Natural killer cell (primary cell): ENCODE measurements around the gene WDR38. TPM values are rescaled to one million over a fixed set of nuclear protein-coding genes. Genes with fewer than 3 reads are reported as not detected.
A peak's percentile ranks its signal among the peaks of the same experiment; 100 is the strongest.
"Not testable (repeated sequence)": the region's sequence is repeated elsewhere in the genome, so short reads cannot be mapped to it uniquely, and the experiment has no call there.

ENCODE experiments used
- ATAC-seq, 3 donors: fragments of 150-1000 bp in 2 of 3; fragments of 200-7000 bp in 1 of 3; cut with Tn5 transposase; 1 replicate in 1 of 3; 2 replicates in 2 of 3; pipeline ENCODE4 v1.10.0; 2021; ENCODE audit warnings: mild to moderate bottlenecking in 2 of 3, moderate library complexity in 2 of 3
- DNase-seq, 2 donors: peaks; one replicate each; pipeline versions ENCODE4 v3.0.0 to v3.0.0-alpha.2; 2013 to 2021; ENCODE audit warnings: mixed read lengths in 1 of 2
- H3K27ac ChIP-seq: one replicate; pipeline ENCODE4 v1.5.1; 2013; ENCODE audit warnings: mild to moderate bottlenecking, low read length
- H3K27me3 ChIP-seq: one replicate; pipeline ENCODE4 v1.6.1; 2013; ENCODE audit warnings: low read length; ENCODE audit not compliant: control insufficient read depth, insufficient read depth
- H3K36me3 ChIP-seq: one replicate; pipeline ENCODE4 v1.6.1; 2013; ENCODE audit warnings: low read length; ENCODE audit not compliant: control insufficient read depth, insufficient read depth
- H3K4me1 ChIP-seq: one replicate; pipeline ENCODE4 v1.6.1; 2013; ENCODE audit warnings: low read length; ENCODE audit not compliant: control insufficient read depth, insufficient read depth
- H3K4me3 ChIP-seq: one replicate; pipeline ENCODE4 v1.5.1; 2013; ENCODE audit warnings: low read length
- H3K9me3 ChIP-seq: one replicate; pipeline ENCODE4 v1.6.1; 2013; ENCODE audit warnings: low read length; ENCODE audit not compliant: control insufficient read depth, insufficient read depth
- H3K27ac Mint-ChIP-seq, 2 donors: one replicate each; pipeline ENCODE4 v1.8.0; 2022; ENCODE audit warnings: mild to moderate bottlenecking in 2 of 2, mixed read lengths in 2 of 2, moderate library complexity in 1 of 2
- H3K27me3 Mint-ChIP-seq, 2 donors: one replicate each; pipeline ENCODE4 v1.8.0; 2022; ENCODE audit warnings: low read depth in 2 of 2, mixed read lengths in 2 of 2
- H3K36me3 Mint-ChIP-seq: one replicate; pipeline ENCODE4 v1.8.0; 2022; ENCODE audit warnings: mixed read lengths
- H3K4me1 Mint-ChIP-seq, 2 donors: one replicate each; pipeline ENCODE4 v1.8.0; 2022; ENCODE audit warnings: mixed read lengths in 2 of 2
- H3K4me3 Mint-ChIP-seq: one replicate; pipeline ENCODE4 v1.8.0; 2022; ENCODE audit warnings: mild to moderate bottlenecking, moderate library complexity, mixed read lengths
- H3K9me3 Mint-ChIP-seq, 2 donors: one replicate each; pipeline ENCODE4 v1.8.0; 2022; ENCODE audit warnings: mixed read lengths in 2 of 2
- WGBS: methylation state at CpG from one replicate; pipeline ENCODE4 v1.1.7; 2013; ENCODE audit warnings: missing lambda C conversion rate; ENCODE audit not compliant: insufficient coverage; 5-methylcytosine and 5-hydroxymethylcytosine counted together
- intact Hi-C: fragments of 100-400 bp; cut with micrococcal nuclease; formaldehyde crosslinking; loops from one replicate; pipeline ENCODE4 v1.14.2; 2022
- total RNA-seq, 4 donors: library from RNA; stranded (reverse); fragments of 120-200 nt in 1 of 4; gene quantifications; one replicate each; pipeline versions ENCODE4 v1.2.3 to v1.2.4, GENCODE V29; 2013 to 2022
- TF ChIP-seq, protein P1 (sequence below): fragments of 200-600 bp; IDR thresholded peaks from one replicate; pipeline ENCODE4 v1.8.0; 2022; ENCODE audit warnings: antibody characterized with exemption

Gene WDR38
- total RNA-seq, 3 donors from 2014 or later (not counting 1 experiment from before 2014, with no cell fraction given), result not detected

DNA sequence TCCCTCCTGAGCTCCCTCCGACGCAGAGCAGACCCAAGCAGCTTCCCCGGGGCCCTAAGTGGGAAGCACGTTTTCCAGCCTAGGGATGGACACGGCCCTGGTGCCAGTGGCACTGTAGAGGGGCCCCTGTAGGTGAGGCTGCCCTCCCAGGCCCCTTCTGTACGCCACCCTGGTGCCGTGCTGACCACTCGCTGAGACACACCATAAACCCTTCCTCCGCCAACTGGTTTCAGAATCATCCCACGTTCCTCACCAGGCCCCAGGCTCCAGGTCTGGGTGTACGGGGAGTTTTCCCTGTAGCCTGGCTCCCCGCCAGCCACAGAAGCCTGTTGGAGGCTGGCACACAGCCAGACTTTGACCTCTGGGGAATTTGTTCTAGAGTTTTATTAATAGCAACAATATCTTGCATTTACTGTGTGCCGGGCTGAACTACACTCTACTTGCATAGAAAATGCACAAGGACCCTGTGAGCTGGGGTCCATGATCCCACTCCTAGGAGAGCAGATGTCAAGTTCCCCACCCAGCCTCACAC is 18.2 kb upstream of the WDR38 start:
- no peak for ATAC-seq
- H3K27ac Mint-ChIP-seq, result no peak overlapping the region

DNA sequence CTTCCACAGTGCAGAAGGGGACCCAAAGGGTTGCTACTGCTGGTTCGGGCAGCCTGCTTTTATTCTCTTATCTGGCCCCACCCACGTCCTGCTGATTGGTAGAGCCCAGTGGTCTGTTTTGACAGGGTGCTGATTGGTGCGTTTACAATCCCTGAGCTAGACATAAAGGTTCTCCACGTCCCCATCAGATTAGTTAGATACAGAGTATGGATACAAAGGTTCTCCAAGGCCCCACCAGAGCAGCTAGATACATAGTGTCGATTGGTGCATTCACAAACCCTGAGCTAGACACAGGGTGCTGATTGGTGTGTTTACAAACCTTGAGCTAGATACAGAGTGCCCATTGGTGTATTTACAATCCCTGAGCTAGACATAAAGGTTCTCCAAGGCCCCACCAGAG is 15.1 kb upstream of the WDR38 start:
- not testable (repeated sequence) for H3K9me3 Mint-ChIP-seq, H3K4me3 ChIP-seq, H3K4me3 Mint-ChIP-seq, ATAC-seq, H3K4me1 ChIP-seq, H3K36me3 Mint-ChIP-seq, H3K27me3 ChIP-seq, H3K9me3 ChIP-seq, H3K27ac ChIP-seq, H3K27ac Mint-ChIP-seq, DNase-seq, H3K4me1 Mint-ChIP-seq, H3K36me3 ChIP-seq
- 89% methylated on average over 4 of the region's 5 CpGs for WGBS
- intact Hi-C loops, result loop anchor here (10.0 kb wide), 1 partner anchor 57 kb away; no protein-coding TSS in a partner anchor
- H3K27me3 Mint-ChIP-seq, result peaks cover 8 to 12% of the 10 kb centered on the region in 2 donors

More for the DNA sequence above, 18.2 kb upstream of the WDR38 start:
- H3K36me3 Mint-ChIP-seq, result no peaks in the 10 kb centered on the region
- intact Hi-C loops, result loop anchor here (10.0 kb wide), 1 partner anchor 60 kb away; no protein-coding TSS in a partner anchor
- H3K36me3 ChIP-seq, result no peaks in the 10 kb centered on the region
- peaks cover 2% of the 10 kb centered on the region for H3K27me3 ChIP-seq
- peaks cover 8 to 12% of the 10 kb centered on the region in 2 donors for H3K27me3 Mint-ChIP-seq
- no peaks in the 10 kb centered on the region for H3K9me3 Mint-ChIP-seq
- H3K4me1 Mint-ChIP-seq, result no peaks in the 10 kb centered on the region
- no peaks in the 10 kb centered on the region for H3K4me1 ChIP-seq
- TF ChIP-seq, protein P1, sequence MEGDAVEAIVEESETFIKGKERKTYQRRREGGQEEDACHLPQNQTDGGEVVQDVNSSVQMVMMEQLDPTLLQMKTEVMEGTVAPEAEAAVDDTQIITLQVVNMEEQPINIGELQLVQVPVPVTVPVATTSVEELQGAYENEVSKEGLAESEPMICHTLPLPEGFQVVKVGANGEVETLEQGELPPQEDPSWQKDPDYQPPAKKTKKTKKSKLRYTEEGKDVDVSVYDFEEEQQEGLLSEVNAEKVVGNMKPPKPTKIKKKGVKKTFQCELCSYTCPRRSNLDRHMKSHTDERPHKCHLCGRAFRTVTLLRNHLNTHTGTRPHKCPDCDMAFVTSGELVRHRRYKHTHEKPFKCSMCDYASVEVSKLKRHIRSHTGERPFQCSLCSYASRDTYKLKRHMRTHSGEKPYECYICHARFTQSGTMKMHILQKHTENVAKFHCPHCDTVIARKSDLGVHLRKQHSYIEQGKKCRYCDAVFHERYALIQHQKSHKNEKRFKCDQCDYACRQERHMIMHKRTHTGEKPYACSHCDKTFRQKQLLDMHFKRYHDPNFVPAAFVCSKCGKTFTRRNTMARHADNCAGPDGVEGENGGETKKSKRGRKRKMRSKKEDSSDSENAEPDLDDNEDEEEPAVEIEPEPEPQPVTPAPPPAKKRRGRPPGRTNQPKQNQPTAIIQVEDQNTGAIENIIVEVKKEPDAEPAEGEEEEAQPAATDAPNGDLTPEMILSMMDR, result no peak
- 77% methylated on average over 13 of the region's 13 CpGs for WGBS
- H3K9me3 ChIP-seq, result no peaks in the 10 kb centered on the region
- no peak overlapping the region for H3K4me3 Mint-ChIP-seq
- H3K27ac ChIP-seq, result no peak overlapping the region
- H3K4me3 ChIP-seq, result no peak overlapping the region
- no peak for DNase-seq

DNA sequence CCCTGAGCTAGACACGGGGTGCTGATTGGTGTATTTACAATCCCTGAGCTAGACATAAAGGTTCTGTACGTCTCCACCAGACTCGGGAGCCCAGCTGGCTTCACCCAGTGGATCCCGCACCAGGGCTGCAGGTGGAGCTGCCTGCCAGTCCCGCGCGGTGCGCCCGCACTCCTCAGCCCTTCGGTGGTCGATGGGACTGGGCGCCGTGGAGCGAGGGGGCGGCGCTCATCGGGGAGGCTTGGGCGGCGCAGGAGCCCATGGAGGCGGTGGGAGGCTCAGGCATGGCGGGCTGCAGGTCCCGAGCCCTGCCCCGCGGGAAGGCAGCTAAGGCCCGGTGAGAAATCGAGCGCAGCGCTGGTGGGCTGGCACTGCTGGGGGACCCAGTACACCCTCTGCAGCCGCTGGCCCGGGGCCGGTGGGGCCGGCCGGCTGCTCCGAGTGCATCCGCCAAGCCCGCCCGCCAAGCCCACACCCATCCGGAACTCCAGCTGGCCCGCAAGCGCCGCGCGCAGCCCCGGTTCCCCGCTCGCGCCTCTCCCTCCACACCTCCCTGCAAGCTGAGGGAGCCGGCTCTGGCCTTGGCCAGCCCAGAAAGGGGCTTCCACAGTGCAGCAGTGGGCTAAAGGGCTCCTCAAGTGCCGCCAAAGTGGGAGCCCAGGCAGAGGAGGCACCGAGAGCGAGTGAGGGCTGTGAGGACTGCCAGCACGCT is 14.5 kb upstream of the WDR38 start:
- not testable (repeated sequence) for H3K27me3 ChIP-seq, H3K9me3 ChIP-seq, H3K27ac Mint-ChIP-seq, H3K36me3 ChIP-seq, H3K4me3 ChIP-seq, H3K9me3 Mint-ChIP-seq, H3K4me1 ChIP-seq, DNase-seq, H3K4me1 Mint-ChIP-seq, H3K36me3 Mint-ChIP-seq, H3K27ac ChIP-seq
- peak in 1 of 3 donors; percentile 47 for ATAC-seq
- WGBS, result 41% methylated on average over 33 of the region's 52 CpGs
- peaks cover 8 to 12% of the 10 kb centered on the region in 2 donors for H3K27me3 Mint-ChIP-seq
- intact Hi-C loops, result loop anchor here (10.0 kb wide), 1 partner anchor 56 kb away; no protein-coding TSS in a partner anchor
- peak overlapping the region; percentile 21 for H3K4me3 Mint-ChIP-seq

DNA sequence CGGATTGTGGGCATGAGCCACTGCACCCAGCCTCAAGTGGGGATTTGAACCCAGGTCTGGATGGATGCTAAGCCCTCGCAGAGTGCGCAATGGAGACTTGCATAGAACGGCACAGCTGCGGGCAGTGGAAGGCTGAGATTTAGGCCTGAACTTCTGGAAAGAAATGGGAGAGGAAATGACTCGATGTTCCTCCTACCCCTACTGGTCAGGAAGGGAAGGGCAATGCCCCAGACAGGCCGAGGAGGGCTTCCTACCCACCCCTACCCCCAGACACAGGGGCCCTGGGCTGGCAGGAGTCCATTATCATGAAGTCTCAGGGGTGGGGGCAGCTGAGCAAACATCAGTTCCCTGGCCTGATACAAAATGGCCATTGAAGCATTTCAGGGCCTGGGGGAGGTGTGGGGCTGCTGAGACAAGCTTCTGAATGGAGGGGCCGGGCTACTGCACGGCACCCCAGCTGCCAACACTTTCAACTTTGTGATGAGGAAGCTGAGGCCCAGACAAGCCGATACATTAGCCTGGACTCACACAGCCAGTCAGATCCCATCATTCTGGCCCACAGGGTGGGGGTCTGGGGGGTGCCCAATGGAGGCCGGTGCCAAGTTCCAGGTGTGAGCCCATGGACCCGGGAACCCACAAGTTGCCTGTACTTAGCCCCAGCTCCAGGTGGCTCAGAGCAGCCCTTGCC is 13.5 kb upstream of the WDR38 start:
- intact Hi-C loops, result loop anchor here (10.0 kb wide), 1 partner anchor 55 kb away; no protein-coding TSS in a partner anchor
- H3K27ac ChIP-seq, result no peak overlapping the region
- DNase-seq, result no peak
- no peak for ATAC-seq
- H3K4me1 Mint-ChIP-seq, result no peaks in the 10 kb centered on the region
- H3K27me3 ChIP-seq, result peaks cover 2% of the 10 kb centered on the region
- no peak overlapping the region for H3K4me3 Mint-ChIP-seq
- H3K27ac Mint-ChIP-seq, result no peak overlapping the region
- 69% methylated on average over 10 of the region's 12 CpGs for WGBS
- no peaks in the 10 kb centered on the region for H3K4me1 ChIP-seq
- H3K9me3 Mint-ChIP-seq, result no peaks in the 10 kb centered on the region
- TF ChIP-seq, protein P1, result peak; percentile 5
- H3K4me3 ChIP-seq, result no peak overlapping the region
- peaks cover 8 to 12% of the 10 kb centered on the region in 2 donors for H3K27me3 Mint-ChIP-seq
- H3K36me3 ChIP-seq, result no peaks in the 10 kb centered on the region
- no peaks in the 10 kb centered on the region for H3K9me3 ChIP-seq
- no peaks in the 10 kb centered on the region for H3K36me3 Mint-ChIP-seq
